IPS-18c (cell line): ENCODE results near the gene APOBEC3H.
"Not testable (repeated sequence)": the region's sequence is repeated elsewhere in the genome, so short reads cannot be mapped to it uniquely, and the experiment has no call there.

ENCODE experiments used
- H3K4me3 ChIP-seq: 2 replicates; pipeline ENCODE4 v1.7.0; 2013; ENCODE audit warnings: low read depth, mild to moderate bottlenecking, low read length, moderate library complexity; ENCODE audit not compliant: insufficient read depth
- H3K9me3 ChIP-seq: one replicate; pipeline ENCODE4 v1.6.1; 2013; ENCODE audit warnings: mild to moderate bottlenecking, low read length, moderate library complexity; ENCODE audit not compliant: control insufficient read depth, insufficient read depth

APOBEC3H gene

GRCh38 chr22:39078329-39078728 lies 18.7 kb upstream of the APOBEC3H start:
- Histone ChIP-seq H3K4me3 (no peak overlapping the region), H3K9me3 (no peaks in the 10 kb centered on the region)

GRCh38 chr22:39079054-39079637 lies 17.9 kb upstream of the APOBEC3H start:
- H3K4me3 ChIP-seq, H3K9me3 ChIP-seq: not testable (repeated sequence)

GRCh38 chr22:39080052-39080762 lies 16.8 kb upstream of the APOBEC3H start:
- H3K4me3 ChIP-seq: no peak overlapping the region

GRCh38 chr22:39081016-39081415 lies 16.0 kb upstream of the APOBEC3H start:
- H3K9me3 ChIP-seq: no peaks in the 10 kb centered on the region
- H3K4me3 ChIP-seq: no peak overlapping the region

More at GRCh38 chr22:39080052-39080762, 16.8 kb upstream of the APOBEC3H start:
- H3K9me3 ChIP-seq: no peaks in the 10 kb centered on the region

- H3K4me3 ChIP-seq: no peak overlapping the region
- H3K9me3 ChIP-seq: no peaks in the 10 kb centered on the region
Observed at GRCh38 chr22:39081598-39081997, 15.4 kb upstream of the APOBEC3H start.

- Histone ChIP-seq H3K4me3 (no peak overlapping the region), H3K9me3 (no peaks in the 10 kb centered on the region)
Observed at GRCh38 chr22:39083212-39084165, 13.6 kb upstream of the APOBEC3H start.

GRCh38 chr22:39084666-39085065 lies 12.4 kb upstream of the APOBEC3H start:
- Histone ChIP-seq H3K4me3 (no peak overlapping the region), H3K9me3 (no peaks in the 10 kb centered on the region)

- Histone ChIP-seq H3K4me3 (no peak overlapping the region), H3K9me3 (no peaks in the 10 kb centered on the region)
Observed at GRCh38 chr22:39087098-39087497, 9.9 kb upstream of the APOBEC3H start.

- no peak overlapping the region for H3K4me3 ChIP-seq
- no peaks in the 10 kb centered on the region for H3K9me3 ChIP-seq
Observed at GRCh38 chr22:39087881-39088684, 9.0 kb upstream of the APOBEC3H start.

- no peaks in the 10 kb centered on the region for H3K9me3 ChIP-seq
- H3K4me3 ChIP-seq: no peak overlapping the region
Observed at GRCh38 chr22:39088685-39089032, 8.4 kb upstream of the APOBEC3H start.

GRCh38 chr22:39089928-39090327 lies 7.1 kb upstream of the APOBEC3H start:
- H3K4me3 ChIP-seq: no peak overlapping the region
- no peaks in the 10 kb centered on the region for H3K9me3 ChIP-seq

GRCh38 chr22:39090426-39091064 lies 6.5 kb upstream of the APOBEC3H start:
- Histone ChIP-seq H3K9me3 (no peaks in the 10 kb centered on the region), H3K4me3 (no peak overlapping the region)

- Histone ChIP-seq H3K9me3 (no peaks in the 10 kb centered on the region), H3K4me3 (no peak overlapping the region)
Observed at GRCh38 chr22:39091126-39092081, 5.6 kb upstream of the APOBEC3H start.

GRCh38 chr22:39092111-39092862 lies 4.8 kb upstream of the APOBEC3H start:
- H3K9me3 ChIP-seq: no peaks in the 10 kb centered on the region
- H3K4me3 ChIP-seq: no peak overlapping the region

GRCh38 chr22:39094717-39095389 lies 2.2 kb upstream of the APOBEC3H start:
- no peaks in the 10 kb centered on the region for H3K9me3 ChIP-seq
- H3K4me3 ChIP-seq: no peak overlapping the region
